GM21619 (cell line): ENCODE data around the gene STAG1.
"Not testable (repeated sequence)": the region's sequence is repeated elsewhere in the genome, so short reads cannot be mapped to it uniquely, and the experiment has no call there.

Experiments used
- ATAC-seq: cut with Tn5 transposase; IDR thresholded peaks from one replicate; pipeline ENCODE4 v1.9.1; 2021; ENCODE audit not compliant: unreplicated experiment

Gene STAG1

GRCh38 chr3:136336329-136337100 lies 415.7 kb downstream of the STAG1 start:
- no peak for ATAC-seq

- not testable (repeated sequence) for ATAC-seq
Observed at GRCh38 chr3:136334726-136335125, 417.5 kb downstream of the STAG1 start.

- no peak for ATAC-seq
Observed at GRCh38 chr3:136334209-136334608, 418.0 kb downstream of the STAG1 start.

DNA sequence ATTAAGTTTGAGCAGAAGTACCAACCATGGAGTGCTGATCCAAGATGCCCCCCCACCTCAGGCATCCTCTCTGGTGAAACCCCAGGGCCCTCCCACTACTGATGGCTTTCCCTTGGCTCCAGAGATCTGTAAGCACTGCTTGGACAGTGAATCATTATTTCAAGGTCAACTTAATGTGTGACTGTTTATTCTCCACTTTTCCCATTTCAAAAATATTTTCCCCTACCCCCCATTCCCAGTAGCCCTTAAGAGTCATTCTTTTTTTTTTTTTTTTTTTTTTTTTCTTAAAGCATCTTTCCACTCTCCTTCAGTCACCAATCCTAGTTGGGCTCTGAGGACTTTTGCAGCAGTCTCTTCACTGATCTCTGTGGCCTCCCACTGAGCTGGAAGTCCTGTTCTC lies 419.4 kb downstream of the STAG1 start:
- ATAC-seq, result no peak

GRCh38 chr3:136332302-136332701 lies 419.9 kb downstream of the STAG1 start:
- ATAC-seq, result no peak

DNA sequence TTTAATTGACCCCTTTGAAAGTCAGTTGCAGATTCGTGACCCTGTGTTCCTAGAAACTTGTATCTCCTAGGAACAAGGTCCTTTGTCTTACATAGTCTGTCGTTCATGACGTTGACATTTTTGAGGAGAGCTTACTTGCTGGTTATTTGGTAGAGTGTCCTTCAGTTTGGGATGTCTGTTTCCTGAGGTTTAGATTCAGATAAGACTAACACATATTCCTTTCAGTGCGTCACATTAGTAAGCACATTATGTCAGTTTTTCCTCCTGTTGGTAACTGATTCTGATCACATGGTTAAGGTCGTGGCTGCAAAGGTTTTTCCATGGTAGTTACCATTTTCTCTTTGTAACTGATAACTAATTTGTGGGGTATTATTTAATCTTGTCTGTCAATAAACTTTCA lies 421.3 kb downstream of the STAG1 start:
- no peak for ATAC-seq

DNA sequence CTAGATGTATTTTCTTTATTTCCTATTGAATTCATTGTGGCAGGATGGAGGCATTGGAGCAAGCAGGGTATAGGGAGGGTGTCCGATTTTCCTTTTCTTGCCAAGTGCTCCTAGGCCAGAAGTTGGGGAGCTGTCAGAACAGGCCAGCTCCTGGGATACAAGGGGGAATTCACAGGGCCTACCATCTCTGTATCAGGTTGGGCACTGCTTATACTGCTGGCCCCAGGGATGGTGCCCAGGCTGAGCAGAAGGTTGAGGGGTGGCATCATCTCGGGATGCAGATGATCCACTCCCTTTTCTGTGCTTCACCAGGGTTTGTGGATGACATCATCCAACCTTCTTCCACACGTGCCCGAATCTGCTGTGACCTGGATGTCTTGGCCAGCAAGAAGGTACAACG lies 422.6 kb downstream of the STAG1 start:
- no peak for ATAC-seq

GRCh38 chr3:136327671-136328070 lies 424.5 kb downstream of the STAG1 start:
- ATAC-seq, result no peak

DNA sequence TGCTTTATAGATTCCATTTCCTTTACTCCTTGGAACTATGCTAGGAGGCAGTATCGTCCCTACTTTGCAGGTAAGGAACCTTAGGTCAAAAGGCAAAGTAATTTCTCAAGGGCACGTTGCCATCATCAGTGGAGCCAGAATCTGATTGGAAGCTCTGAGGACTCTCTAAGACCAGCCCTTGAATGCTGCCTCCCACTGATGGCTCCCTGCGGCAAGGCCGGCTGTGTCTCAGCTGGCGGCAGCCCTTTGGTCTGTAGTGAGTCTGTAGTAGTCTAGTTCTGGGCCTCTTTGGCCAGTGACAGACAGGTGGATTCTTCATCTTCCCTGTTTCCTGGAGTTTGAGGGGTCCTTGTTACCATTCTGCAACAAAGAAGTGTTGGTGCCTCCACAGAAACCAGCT lies 425.9 kb downstream of the STAG1 start:
- no peak for ATAC-seq

DNA sequence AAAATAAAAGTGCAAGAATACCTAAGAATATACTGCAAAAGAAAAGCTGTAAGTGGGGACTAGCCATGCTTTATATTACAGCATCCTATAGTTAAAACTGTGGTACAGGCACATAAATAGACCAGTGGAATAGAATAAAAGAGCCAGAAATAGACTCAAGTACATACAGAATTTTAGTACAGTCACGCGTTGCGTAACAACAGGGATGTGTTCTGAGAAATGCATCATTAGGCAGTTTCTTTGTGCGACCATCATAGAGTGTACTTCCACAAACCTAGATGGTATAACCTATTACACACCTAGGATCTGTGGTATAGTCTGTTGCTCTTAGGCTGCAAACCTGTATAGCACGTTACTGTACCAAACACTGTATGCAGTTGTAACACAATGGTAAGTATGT lies 440.2 kb downstream of the STAG1 start:
- no peak for ATAC-seq

- no peak for ATAC-seq
Observed at GRCh38 chr3:136311261-136311660, 440.9 kb downstream of the STAG1 start.

DNA sequence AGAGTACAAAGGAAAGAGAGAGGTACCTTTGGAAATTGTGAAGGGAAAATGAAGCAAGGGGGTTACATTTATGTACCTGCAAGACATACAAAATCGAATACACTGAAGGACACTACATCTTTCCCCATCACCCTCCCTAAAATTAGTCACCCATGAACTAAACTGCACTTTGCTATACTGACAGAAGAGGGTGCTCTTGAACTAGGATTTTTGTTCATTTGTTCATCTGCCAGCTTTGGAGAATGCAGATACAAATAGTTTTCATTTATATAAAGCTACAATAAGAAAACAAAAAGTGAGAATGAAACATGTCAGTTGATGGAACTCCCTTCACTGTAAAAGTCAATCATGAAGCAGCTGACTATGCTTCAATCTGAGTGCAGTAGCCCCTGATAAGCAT lies 446.3 kb downstream of the STAG1 start:
- no peak for ATAC-seq

DNA sequence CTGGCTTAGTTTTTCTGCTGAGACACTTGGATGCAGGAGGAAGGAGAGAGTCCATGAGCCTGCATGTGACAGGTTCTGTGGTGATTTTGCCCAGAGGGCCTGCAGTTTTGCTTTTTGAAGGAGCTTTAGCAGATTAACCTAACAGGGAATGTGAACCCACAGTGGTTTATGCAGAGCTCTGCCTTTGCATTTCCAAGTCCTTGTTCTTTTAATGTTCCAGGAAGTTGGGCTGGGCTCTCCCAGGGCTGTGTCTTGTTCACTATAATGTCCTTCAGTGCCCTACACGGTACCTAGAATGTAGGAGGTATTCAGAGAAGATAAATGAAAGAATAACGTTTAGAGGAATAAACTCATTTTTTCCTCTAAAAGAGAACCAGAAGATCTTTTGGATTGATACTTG lies 451.7 kb downstream of the STAG1 start:
- no peak for ATAC-seq

GRCh38 chr3:136297826-136298225 lies 454.4 kb downstream of the STAG1 start:
- ATAC-seq, result no peak

DNA sequence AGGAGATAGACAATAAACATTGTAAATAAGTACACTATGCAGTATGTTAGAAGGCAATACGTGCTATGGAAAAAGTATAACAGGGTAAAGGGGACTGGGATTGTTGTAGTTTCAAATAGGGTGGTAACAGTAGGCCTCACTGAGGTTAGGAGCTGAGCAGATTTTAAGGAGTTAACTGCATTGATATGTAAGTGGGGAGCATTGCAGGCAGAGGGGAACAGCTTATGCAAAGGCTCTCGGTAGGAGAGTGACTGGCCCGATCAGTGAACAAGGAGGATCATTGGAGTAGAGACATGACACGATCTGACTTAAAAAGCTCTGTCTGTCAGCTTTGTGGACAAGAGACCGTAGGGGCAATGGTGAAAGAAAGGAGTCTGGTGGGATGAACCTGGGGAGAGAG lies 455.2 kb downstream of the STAG1 start:
- no peak for ATAC-seq

GRCh38 chr3:136294176-136294575 lies 458.0 kb downstream of the STAG1 start:
- ATAC-seq, result no peak

DNA sequence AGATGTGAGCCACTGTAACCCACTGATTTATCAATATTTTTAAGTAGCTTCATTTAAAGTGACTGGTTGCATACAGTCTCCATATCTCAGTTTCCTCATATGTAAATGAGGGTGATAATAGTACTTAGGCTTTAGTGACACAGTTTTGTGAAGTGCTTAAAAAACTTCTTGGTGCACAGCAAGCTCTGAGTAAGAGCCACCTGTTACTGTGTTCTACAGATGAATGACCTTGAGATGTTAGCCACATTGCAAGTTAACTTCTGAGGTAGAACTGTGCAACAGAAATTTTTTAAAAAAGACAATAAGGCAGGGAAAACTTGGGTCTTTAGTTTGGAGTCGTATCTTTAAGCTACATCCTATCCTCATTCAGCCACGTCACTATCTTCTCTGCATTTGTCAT lies 458.9 kb downstream of the STAG1 start:
- ATAC-seq, result no peak

GRCh38 chr3:136292500-136292899 lies 459.7 kb downstream of the STAG1 start:
- ATAC-seq, result no peak

- no peak for ATAC-seq
Observed at GRCh38 chr3:136291302-136291701, 460.9 kb downstream of the STAG1 start.
